NB4 (cell line): Measurements from ENCODE around the gene PCDHA4.

Source experiments
- CTCF ChIP-seq: IDR thresholded peaks from one replicate; pipeline ENCODE4 v1.5.1; 2012; ENCODE audit warnings: low read depth, low read length
- MAX ChIP-seq: IDR thresholded peaks from 2 replicates; pipeline ENCODE4 v1.6.1; 2011; ENCODE audit warnings: low read depth, low read length
- POLR2A ChIP-seq: IDR thresholded peaks from 2 replicates; pipeline ENCODE4 v1.6.1; 2011; ENCODE audit warnings: mild to moderate bottlenecking; ENCODE audit not compliant: insufficient read length; ENCODE audit errors: extremely low read depth

- TF ChIP-seq CTCF (peak; percentile 15), POLR2A (no peak), MAX (no peak)
These were observed 12.1 kb upstream of the PCDHA4 start, which contains the start of gene PCDHA2 for GRCh38 chr5:140794595-140795258.
